HepG2 (cell line): ENCODE data around the gene GPATCH3. TPM values are rescaled to one million over a fixed set of nuclear protein-coding genes. Genes with fewer than 3 reads are reported as not detected.

Experiments used
- AGO2 ChIP-seq: fragments of 200-400 bp; formaldehyde crosslinking; optimal IDR thresholded peaks from 2 replicates; pipeline ENCODE3; 2017; ENCODE audit warnings: mild to moderate bottlenecking, low read depth, low read length, moderate library complexity
- CCAR2 ChIP-seq: fragments of 200-400 bp; formaldehyde crosslinking; optimal IDR thresholded peaks from 2 replicates; pipeline ENCODE3; 2018; ENCODE audit warnings: low read depth, mild to moderate bottlenecking, low read length, moderate library complexity
- DPF2 ChIP-seq: sonication (generic); formaldehyde crosslinking; IDR thresholded peaks from 2 replicates; pipeline ENCODE4 v1.4.0; 2020; ENCODE audit warnings: mild to moderate bottlenecking, low read depth, missing genetic modification reagents, borderline replicate concordance
- ELK4 ChIP-seq: sonication (generic); formaldehyde crosslinking; IDR thresholded peaks from 2 replicates; pipeline ENCODE4 v1.9.0; 2021; ENCODE audit warnings: missing genetic modification reagents, borderline replicate concordance
- FOXP1 ChIP-seq, 2 experiments: fragments of 450-650 bp in 1 of 2; IDR thresholded peaks; 2 replicates each; pipeline ENCODE4 v1.6.1; 2017 to 2018; ENCODE audit warnings: antibody characterized with exemption in 1 of 2
- IRF1 ChIP-seq: sonication (generic); formaldehyde crosslinking; IDR thresholded peaks from 2 replicates; pipeline ENCODE4 v1.4.0; 2020; ENCODE audit warnings: low read depth, mild to moderate bottlenecking, missing genetic modification reagents
- KDM5A ChIP-seq: fragments of 200-600 bp; sonication (generic); IDR thresholded peaks from 2 replicates; pipeline ENCODE4 v1.7.0; 2018; ENCODE audit warnings: antibody characterized with exemption, mild to moderate bottlenecking, low read length, borderline replicate concordance
- MAFF ChIP-seq: IDR thresholded peaks from 2 replicates; pipeline ENCODE4 v1.6.1; 2011; ENCODE audit warnings: low read depth, low read length, improper control_type of control experiment
- PRPF4 ChIP-seq: fragments of 200-400 bp; formaldehyde crosslinking; IDR thresholded peaks from 2 replicates; pipeline ENCODE4 v1.6.1; 2016; ENCODE audit warnings: low read length, low read depth; ENCODE audit not compliant: poor library complexity, severe bottlenecking
- RBM22 ChIP-seq: fragments of 200-400 bp; formaldehyde crosslinking; optimal IDR thresholded peaks from 2 replicates; pipeline ENCODE3; 2017; ENCODE audit warnings: mild to moderate bottlenecking, low read length, moderate library complexity
- REXO4 ChIP-seq: sonication (generic); formaldehyde crosslinking; IDR thresholded peaks from 2 replicates; pipeline ENCODE4 v1.8.0; 2022; ENCODE audit warnings: missing genetic modification reagents, mild to moderate bottlenecking, borderline replicate concordance
- SIN3A ChIP-seq: IDR thresholded peaks from 2 replicates; pipeline ENCODE4 v1.6.1; 2011; ENCODE audit warnings: low read depth, mild to moderate bottlenecking, control low read depth, low read length, borderline replicate concordance
- SRF ChIP-seq: IDR thresholded peaks from 2 replicates; pipeline ENCODE4 v1.6.1; 2011; ENCODE audit warnings: mild to moderate bottlenecking, low read depth, low read length, moderate library complexity
- ZBTB38 ChIP-seq: sonication (generic); formaldehyde crosslinking; IDR thresholded peaks from 2 replicates; pipeline ENCODE4 v1.5.1; 2020; ENCODE audit warnings: mild to moderate bottlenecking, missing genetic modification reagents
- ZFP37 ChIP-seq: sonication (generic); formaldehyde crosslinking; IDR thresholded peaks from 2 replicates; pipeline ENCODE4 v1.4.0; 2020; ENCODE audit warnings: missing genetic modification reagents, borderline replicate concordance
- ZMYM4 ChIP-seq: sonication (generic); formaldehyde crosslinking; IDR thresholded peaks from 2 replicates; pipeline ENCODE4 v1.8.1; 2023; ENCODE audit warnings: mild to moderate bottlenecking, missing genetic modification reagents
- ZNF121 ChIP-seq: sonication (generic); formaldehyde crosslinking; IDR thresholded peaks from 2 replicates; pipeline ENCODE4 v1.5.0; 2020; ENCODE audit warnings: mild to moderate bottlenecking, missing genetic modification reagents
- ZNF513 ChIP-seq: sonication (generic); formaldehyde crosslinking; conservative IDR thresholded peaks from 2 replicates; pipeline ENCODE4 v1.5.0; 2020; ENCODE audit warnings: missing genetic modification reagents
- ZNF550 ChIP-seq: sonication (generic); formaldehyde crosslinking; IDR thresholded peaks from 2 replicates; pipeline ENCODE4 v1.4.0; 2020; ENCODE audit warnings: mild to moderate bottlenecking, missing genetic modification reagents, borderline replicate concordance
- ZNF563 ChIP-seq: sonication (generic); formaldehyde crosslinking; IDR thresholded peaks from 2 replicates; pipeline ENCODE4 v1.8.0; 2022; ENCODE audit warnings: mild to moderate bottlenecking, moderate library complexity, missing genetic modification reagents
- ZNF570 ChIP-seq: sonication (generic); formaldehyde crosslinking; IDR thresholded peaks from 2 replicates; pipeline ENCODE4 v1.4.0; 2020; ENCODE audit warnings: mild to moderate bottlenecking, missing genetic modification reagents, borderline replicate concordance
- ZNF788 ChIP-seq: sonication (generic); formaldehyde crosslinking; IDR thresholded peaks from 2 replicates; pipeline ENCODE4 v1.5.0; 2020; ENCODE audit warnings: mild to moderate bottlenecking, missing genetic modification reagents, borderline replicate concordance
- ZUFSP ChIP-seq: sonication (generic); formaldehyde crosslinking; IDR thresholded peaks from 2 replicates; pipeline ENCODE4 v1.9.0; 2021; ENCODE audit warnings: missing genetic modification reagents, mild to moderate bottlenecking, borderline replicate concordance
- polyA plus RNA-seq, 8 experiments: library from polyadenylated mRNA; depleted of rRNA in 3 of 8; stranded (reverse) in 7 of 8; unstranded in 1 of 8; fragments of >200 nt; fragmentation: Illumina TruSeq in 4 of 8; extraction: Trizol in 4 of 8; gene quantifications; 2 replicates each; pipeline versions ENCODE4 v1.2.1 to v1.2.3, GENCODE V29; 2011 to 2016; ENCODE audit warnings: low read depth in 4 of 8, missing spikeins in 1 of 8, mixed read lengths in 1 of 8; ENCODE audit not compliant: insufficient read depth in 1 of 8
- total RNA-seq, 5 experiments: library from RNA; depleted of rRNA; stranded (reverse); fragments of >200 nt; fragmentation: Illumina TruSeq; extraction: Trizol; gene quantifications; 2 replicates each; pipeline ENCODE4 v1.2.3, GENCODE V29; 2016; ENCODE audit warnings: low read depth in 1 of 5
- TF ChIP-seq, protein P1 (sequence below): sonication (generic); formaldehyde crosslinking; IDR thresholded peaks from 2 replicates; pipeline ENCODE4 v1.5.1; 2020; ENCODE audit warnings: missing genetic modification reagents, mild to moderate bottlenecking, borderline replicate concordance

The GPATCH3 gene
- total and polyA plus RNA-seq, 2 of the 13 experiments (the other 11 are each of a cell fraction or from before 2014, with no cell fraction given), result 8.3 to 11.0 TPM

GRCh38 chr1:26913389-26913753 lies 13.1 kb upstream of the GPATCH3 start (continued):
- TF ChIP-seq RBM22, result peak; percentile 97
- no peak for TF ChIP-seq ZNF513
- no peak for TF ChIP-seq ZUFSP (CRISPR knock-in tag)
- TF ChIP-seq FOXP1 (IDR thresholded peaks at IDR 0.05), result no peak
- TF ChIP-seq FOXP1 (CRISPR knock-in tag; IDR thresholded peaks at IDR 0.05), result no peak
- no peak for TF ChIP-seq ZNF550 (CRISPR knock-in tag)
- TF ChIP-seq ZNF563 (CRISPR knock-in tag), result peak; percentile 27; the same call in 1 of the 2 replicates
- no peak for TF ChIP-seq PRPF4
- TF ChIP-seq ZMYM4 (CRISPR knock-in tag), result no peak
- no peak for TF ChIP-seq ZNF121 (CRISPR knock-in tag)
- TF ChIP-seq SRF, result no peak
- peak; percentile 62; the same call in 1 of the 2 replicates for TF ChIP-seq REXO4 (CRISPR knock-in tag)
- no peak for TF ChIP-seq KDM5A
- no peak for TF ChIP-seq ZNF570
- TF ChIP-seq SIN3A, result no peak
- no peak for TF ChIP-seq ZBTB38
- TF ChIP-seq DPF2 (CRISPR knock-in tag), result no peak
- TF ChIP-seq, protein P1, sequence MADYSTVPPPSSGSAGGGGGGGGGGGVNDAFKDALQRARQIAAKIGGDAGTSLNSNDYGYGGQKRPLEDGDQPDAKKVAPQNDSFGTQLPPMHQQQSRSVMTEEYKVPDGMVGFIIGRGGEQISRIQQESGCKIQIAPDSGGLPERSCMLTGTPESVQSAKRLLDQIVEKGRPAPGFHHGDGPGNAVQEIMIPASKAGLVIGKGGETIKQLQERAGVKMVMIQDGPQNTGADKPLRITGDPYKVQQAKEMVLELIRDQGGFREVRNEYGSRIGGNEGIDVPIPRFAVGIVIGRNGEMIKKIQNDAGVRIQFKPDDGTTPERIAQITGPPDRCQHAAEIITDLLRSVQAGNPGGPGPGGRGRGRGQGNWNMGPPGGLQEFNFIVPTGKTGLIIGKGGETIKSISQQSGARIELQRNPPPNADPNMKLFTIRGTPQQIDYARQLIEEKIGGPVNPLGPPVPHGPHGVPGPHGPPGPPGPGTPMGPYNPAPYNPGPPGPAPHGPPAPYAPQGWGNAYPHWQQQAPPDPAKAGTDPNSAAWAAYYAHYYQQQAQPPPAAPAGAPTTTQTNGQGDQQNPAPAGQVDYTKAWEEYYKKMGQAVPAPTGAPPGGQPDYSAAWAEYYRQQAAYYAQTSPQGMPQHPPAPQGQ (CRISPR knock-in tag), result no peak
- TF ChIP-seq IRF1 (CRISPR knock-in tag), result no peak
- no peak for TF ChIP-seq ZFP37 (CRISPR knock-in tag)
- TF ChIP-seq ZNF788, result no peak
- TF ChIP-seq ELK4 (CRISPR knock-in tag), result no peak
- no peak for TF ChIP-seq MAFF
- no peak for TF ChIP-seq CCAR2
- peak; percentile 99 for TF ChIP-seq AGO2
